Activated effector memory CD4-positive, alpha-beta T cell treated with Interleukin-2 at 50 U/mL for 16 hours (primary cell): ENCODE measurements around the gene AKAP6.

ENCODE experiments used
- DNase-seq: peaks from one replicate; pipeline ENCODE4 v3.0.0-alpha.2; 2020

AKAP6 gene

DNA sequence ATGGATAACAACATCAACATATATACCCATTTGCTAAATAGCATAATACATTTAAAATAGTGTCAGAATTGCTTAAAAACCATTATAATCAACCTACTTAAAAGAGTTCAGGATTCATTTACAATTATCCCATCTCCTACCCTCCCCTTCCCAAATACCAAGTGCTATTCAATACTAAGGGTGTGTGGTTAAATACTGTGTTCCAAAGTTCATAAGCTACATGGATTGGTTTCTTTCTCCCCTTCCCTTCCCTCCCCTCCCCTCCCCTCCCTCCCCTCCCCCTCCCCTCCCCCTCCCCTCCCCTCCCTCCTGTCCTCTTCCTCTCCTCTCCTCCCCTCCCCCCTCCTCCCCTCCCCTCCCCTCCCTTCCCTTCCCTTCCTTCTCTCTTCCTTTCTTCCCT lies 512.6 kb downstream of the AKAP6 start:
- no peak for DNase-seq

- DNase-seq = no peak
Measured at GRCh38 chr14:32846821-32847365, 517.8 kb downstream of the AKAP6 start.

GRCh38 chr14:32847867-32848266 lies 518.8 kb downstream of the AKAP6 start:
- DNase-seq = no peak

GRCh38 chr14:32865827-32866376 lies 536.8 kb downstream of the AKAP6 start:
- DNase-seq = no peak

DNA sequence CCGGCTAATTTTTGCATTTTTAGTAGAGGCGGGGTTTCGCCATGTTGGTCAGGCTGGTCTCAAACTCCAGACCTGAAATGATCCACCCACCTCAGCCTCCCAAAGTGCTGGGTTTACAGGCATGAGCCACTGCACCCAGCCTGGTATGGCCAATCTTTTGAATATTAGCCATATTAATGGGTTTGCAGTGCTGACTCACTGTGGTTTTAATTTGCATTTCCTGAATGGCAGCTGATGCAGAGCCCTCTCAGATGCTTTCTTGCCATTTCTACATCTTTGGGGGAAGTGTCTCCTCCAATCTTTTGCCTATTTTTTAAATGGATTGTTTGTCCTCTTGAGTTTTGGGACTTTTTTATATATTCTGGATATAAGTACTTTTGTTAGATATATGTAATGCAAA lies 554.1 kb downstream of the AKAP6 start:
- DNase-seq = no peak
